H54 (cell line): Measurements from ENCODE around the gene CMBL.
"Not testable (repeated sequence)": the region's sequence is repeated elsewhere in the genome, so short reads cannot be mapped to it uniquely, and the experiment has no call there.

Experiments
- DNase-seq: peaks from one replicate; pipeline ENCODE4 v3.0.0; 2011; ENCODE audit warnings: low spot score, mixed read lengths; ENCODE audit not compliant: insufficient read length
- FAIRE-seq: peaks from 3 replicates; lab custom pipeline; 2011; peaks lifted over from hg19 to GRCh38; lab: Jason Lieb, UNC
- POLR2A ChIP-seq: IDR thresholded peaks from 2 replicates; pipeline ENCODE4 v1.6.1; 2011; ENCODE audit warnings: low read depth, mild to moderate bottlenecking, low read length

The CMBL gene

GRCh38 chr5:10277773-10278630 is 29.7 kb downstream of the CMBL start:
- FAIRE-seq (no peak), DNase-seq (no peak)
- no peak for TF ChIP-seq POLR2A

GRCh38 chr5:10276691-10277090 is 31.0 kb downstream of the CMBL start:
- TF ChIP-seq POLR2A: no peak
- FAIRE-seq: no peak

GRCh38 chr5:10275991-10276390 is 31.7 kb downstream of the CMBL start:
- no peak for FAIRE-seq
- DNase-seq: no peak
- no peak for TF ChIP-seq POLR2A

More at GRCh38 chr5:10276691-10277090, 31.0 kb downstream of the CMBL start:
- DNase-seq: no peak

- FAIRE-seq (no peak), DNase-seq (no peak)
- no peak for TF ChIP-seq POLR2A
Observed at GRCh38 chr5:10275460-10275859, 32.2 kb downstream of the CMBL start.

- not testable (repeated sequence) for FAIRE-seq, DNase-seq
Observed at GRCh38 chr5:10272875-10273209, 34.9 kb downstream of the CMBL start.

- DNase-seq: no peak
- TF ChIP-seq POLR2A: no peak
- no peak for FAIRE-seq
Observed at GRCh38 chr5:10272053-10272874, 35.4 kb downstream of the CMBL start.

GRCh38 chr5:10268100-10268499 is 39.6 kb downstream of the CMBL start:
- TF ChIP-seq POLR2A: no peak
- FAIRE-seq: no peak
- DNase-seq: no peak

GRCh38 chr5:10266839-10267238 is 40.9 kb downstream of the CMBL start:
- no peak for TF ChIP-seq POLR2A
- FAIRE-seq (no peak), DNase-seq (no peak)

GRCh38 chr5:10266137-10266536 is 41.6 kb downstream of the CMBL start:
- no peak for FAIRE-seq
- DNase-seq: no peak
- TF ChIP-seq POLR2A: no peak

- no peak for TF ChIP-seq POLR2A
- no peak for DNase-seq
- FAIRE-seq: no peak
Observed at GRCh38 chr5:10265245-10266109, 42.2 kb downstream of the CMBL start.

- FAIRE-seq: no peak
- no peak for DNase-seq
- TF ChIP-seq POLR2A: no peak
Observed at GRCh38 chr5:10264604-10265003, 43.1 kb downstream of the CMBL start.

GRCh38 chr5:10262995-10263394 is 44.7 kb downstream of the CMBL start:
- FAIRE-seq: no peak
- no peak for TF ChIP-seq POLR2A
- DNase-seq: no peak

GRCh38 chr5:10262121-10262774 is 45.5 kb downstream of the CMBL start:
- DNase-seq (no peak), FAIRE-seq (no peak)
- TF ChIP-seq POLR2A: no peak
